ENCODE measurements around the gene RIPOR3. TPM values are rescaled to one million over a fixed set of nuclear protein-coding genes. Genes with fewer than 3 reads are reported as not detected.
"Not testable (repeated sequence)": the region's sequence is repeated elsewhere in the genome, so short reads cannot be mapped to it uniquely, and the experiment has no call there.

RIPOR3 gene
- polyA plus RNA-seq, 1 donor from 2014 or later: 3.3 TPM

DNA sequence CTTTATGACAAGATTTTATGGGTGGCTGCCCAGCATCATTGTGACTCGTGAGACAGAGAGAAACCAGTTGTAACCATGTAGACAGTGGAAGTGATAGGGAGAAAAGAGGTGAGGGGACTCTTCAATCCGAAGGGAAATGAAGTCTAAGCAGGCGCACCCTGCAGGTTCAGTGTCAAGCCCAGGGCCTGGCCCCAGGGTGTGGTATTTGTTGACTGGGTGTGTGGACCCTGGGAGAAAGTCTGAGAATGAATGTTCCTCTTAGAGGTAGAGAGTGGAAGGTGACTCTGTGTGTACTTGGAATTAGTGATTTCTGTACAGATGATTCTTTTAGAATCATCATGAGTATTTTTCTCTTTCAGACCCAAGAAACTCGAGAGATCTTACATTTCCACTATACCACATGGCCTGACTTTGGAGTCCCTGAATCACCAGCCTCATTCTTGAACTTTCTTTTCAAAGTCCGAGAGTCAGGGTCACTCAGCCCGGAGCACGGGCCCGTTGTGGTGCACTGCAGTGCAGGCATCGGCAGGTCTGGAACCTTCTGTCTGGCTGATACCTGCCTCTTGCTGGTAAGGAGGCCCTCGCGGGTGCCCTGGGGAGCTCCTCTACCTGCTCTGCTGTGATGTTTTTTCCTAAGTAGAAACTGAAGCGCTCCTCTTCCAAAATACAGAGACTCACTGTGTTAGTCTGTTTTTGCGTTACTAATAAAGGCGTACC lies 113.1 kb downstream of the RIPOR3 start:
- Mint-ChIP-seq H3K4me3 (no peak overlapping the region), H3K36me3 (peaks cover 8% of the 10 kb centered on the region), H3K4me1 (peaks cover 28 to 31% (median 30%) of the 10 kb centered on the region in 3 donors), H3K27me3 (no peaks in the 10 kb centered on the region), H3K9me3 (no peaks in the 10 kb centered on the region), H3K27ac (peak overlapping the region; percentile 22 to 87 (median 59))

DNA sequence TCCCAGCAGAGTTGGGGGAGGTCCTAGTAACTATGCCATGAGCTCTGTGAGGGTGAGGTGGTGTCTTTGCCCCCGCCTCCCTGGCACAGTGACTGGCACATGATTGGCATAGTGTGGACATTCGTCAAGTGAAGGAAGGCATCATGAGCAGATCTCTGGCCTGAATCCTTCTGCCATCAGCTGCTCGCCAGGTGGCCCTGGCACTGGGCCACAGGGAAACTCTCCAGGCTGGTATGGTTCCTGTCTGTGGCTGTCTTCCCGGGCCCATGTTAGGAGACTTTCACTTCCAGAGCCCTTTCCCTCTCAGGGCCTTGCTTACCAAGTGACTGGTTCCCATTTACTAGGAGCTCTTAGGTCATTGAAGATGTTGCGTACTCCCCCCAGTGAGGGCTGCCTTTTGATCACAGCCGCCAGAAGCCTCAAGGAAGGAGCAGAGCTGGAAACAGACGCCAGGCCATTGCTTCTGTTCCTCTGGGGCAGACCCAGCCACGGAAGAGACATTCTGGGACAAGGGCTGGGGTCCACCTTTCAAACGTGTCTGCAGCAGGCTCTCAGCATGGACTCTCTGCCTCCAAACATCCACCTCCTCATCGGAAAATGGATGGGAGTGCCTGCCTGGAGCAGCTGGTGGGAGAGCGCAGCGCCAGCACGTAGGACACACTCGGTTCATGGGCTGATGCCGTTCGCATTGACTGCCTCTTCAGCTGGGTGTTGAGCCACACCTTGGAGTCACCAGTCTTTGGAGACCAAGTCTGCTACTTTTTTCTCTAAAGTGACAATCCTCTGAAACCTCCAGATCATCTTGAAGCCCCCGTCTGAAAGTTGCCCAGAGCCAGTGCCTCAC lies 113.9 kb downstream of the RIPOR3 start:
- no peaks in the 10 kb centered on the region for H3K27me3 Mint-ChIP-seq
- H3K4me1 Mint-ChIP-seq: peaks cover 29 to 32% (median 31%) of the 10 kb centered on the region in 3 donors
- H3K36me3 Mint-ChIP-seq: peaks cover 9% of the 10 kb centered on the region
- H3K27ac Mint-ChIP-seq: peak overlapping the region; percentile 22 to 87 (median 59)
- peak overlapping the region in 1 of 4 donors; percentile 14 for H3K4me3 Mint-ChIP-seq
- no peaks in the 10 kb centered on the region for H3K9me3 Mint-ChIP-seq

DNA sequence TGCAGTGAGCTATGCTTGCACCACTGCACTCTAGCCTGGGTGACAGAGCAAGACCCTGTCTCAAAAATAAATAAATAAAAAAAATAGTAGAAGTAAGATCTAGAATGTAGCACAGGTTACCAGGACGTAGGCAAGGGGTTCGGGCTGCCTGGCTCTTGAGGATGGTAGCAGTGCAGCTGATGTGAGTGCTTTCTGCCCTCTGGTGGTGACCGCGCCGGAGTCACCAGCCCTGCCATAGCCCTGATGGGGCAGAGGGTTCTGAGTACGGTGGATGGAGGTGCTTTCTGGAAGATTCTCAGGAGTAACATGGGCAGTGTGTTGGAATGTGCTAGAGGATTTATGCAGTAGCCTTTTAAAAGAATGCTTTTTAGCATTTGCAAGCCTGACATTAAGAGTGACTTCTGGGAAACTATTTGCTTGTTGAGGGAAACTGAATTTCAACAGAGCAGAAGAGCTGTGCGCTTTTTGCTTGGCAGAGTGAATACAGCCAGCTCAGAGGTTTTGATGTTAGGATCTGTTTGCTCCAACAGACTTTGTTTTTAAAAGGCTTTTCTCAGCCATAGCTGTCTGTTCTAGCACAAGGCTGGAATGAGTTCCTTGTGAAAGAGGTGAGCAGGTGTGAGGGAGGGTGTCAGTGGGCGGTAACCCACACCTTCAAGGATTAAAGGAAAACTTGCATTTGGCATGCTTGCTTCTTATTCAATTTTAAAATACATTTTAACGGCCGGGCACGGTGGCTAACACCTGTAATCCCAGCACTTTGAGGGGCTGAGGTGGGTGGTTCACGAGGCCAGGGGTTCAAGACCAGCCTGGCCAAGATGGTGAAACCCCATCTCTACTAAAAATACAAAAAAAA lies 115.2 kb downstream of the RIPOR3 start:
- Mint-ChIP-seq H3K27me3 (no peaks in the 10 kb centered on the region), H3K27ac (peak overlapping the region in 1 of 3 donors; percentile 57), H3K4me3 (peak overlapping the region in 3 of 4 donors; percentile 3 to 52 (median 8)), H3K4me1 (peaks cover 31 to 40% (median 36%) of the 10 kb centered on the region in 3 donors), H3K9me3 (no peaks in the 10 kb centered on the region), H3K36me3 (peaks cover 6% of the 10 kb centered on the region)

DNA sequence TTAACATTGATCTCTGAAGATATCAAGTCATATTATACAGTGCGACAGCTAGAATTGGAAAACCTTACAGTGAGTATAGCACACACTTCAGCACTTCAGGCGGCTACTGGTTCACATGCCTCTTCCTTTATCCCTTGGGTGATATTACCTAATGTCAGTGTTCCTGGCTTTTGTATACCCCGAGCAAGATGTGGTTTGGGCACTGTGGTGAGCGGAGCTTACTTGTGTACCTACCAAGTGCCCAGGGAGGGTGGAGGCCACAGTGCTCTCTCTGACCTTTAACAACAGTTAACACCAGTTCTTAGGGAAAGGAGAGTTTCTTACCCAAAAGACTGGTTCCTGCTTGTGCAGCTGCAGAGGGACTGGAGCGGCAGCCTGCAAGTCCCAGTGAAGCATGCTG lies 116.8 kb downstream of the RIPOR3 start:
- Mint-ChIP-seq H3K36me3 (peaks cover 6% of the 10 kb centered on the region), H3K4me1 (peaks cover 31 to 40% (median 40%) of the 10 kb centered on the region in 3 donors)

DNA sequence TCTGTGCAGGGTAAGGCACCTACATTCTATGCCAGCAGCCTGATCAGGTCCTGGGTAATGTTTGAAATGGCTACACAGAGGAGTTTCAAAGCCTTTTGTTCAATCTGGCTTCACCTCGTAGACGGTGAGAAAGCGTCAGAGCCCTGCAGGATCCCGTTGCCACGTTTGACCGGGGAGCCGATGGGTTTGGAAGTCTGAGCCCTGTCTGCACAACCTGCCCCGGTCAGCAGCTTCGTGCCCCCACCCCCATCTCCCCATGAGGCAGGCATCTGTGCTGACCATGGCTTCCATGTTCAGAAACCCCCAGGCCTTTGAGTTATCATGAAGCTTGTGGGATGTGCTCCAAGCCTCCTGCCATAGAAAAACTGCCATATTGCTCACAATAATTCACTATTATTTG lies 117.2 kb downstream of the RIPOR3 start:
- peaks cover 36 to 45% (median 45%) of the 10 kb centered on the region in 3 donors for H3K4me1 Mint-ChIP-seq
- H3K27me3 Mint-ChIP-seq: no peaks in the 10 kb centered on the region
- no peaks in the 10 kb centered on the region for H3K9me3 Mint-ChIP-seq
- peak overlapping the region; percentile 45 to 70 (median 61) for H3K27ac Mint-ChIP-seq
- H3K36me3 Mint-ChIP-seq: peaks cover 6% of the 10 kb centered on the region
- no peak overlapping the region for H3K4me3 Mint-ChIP-seq

More for the DNA sequence above, 116.8 kb downstream of the RIPOR3 start:
- Mint-ChIP-seq H3K27me3 (no peaks in the 10 kb centered on the region), H3K4me3 (no peak overlapping the region), H3K27ac (peak overlapping the region; percentile 45 to 80 (median 70)), H3K9me3 (no peaks in the 10 kb centered on the region)

DNA sequence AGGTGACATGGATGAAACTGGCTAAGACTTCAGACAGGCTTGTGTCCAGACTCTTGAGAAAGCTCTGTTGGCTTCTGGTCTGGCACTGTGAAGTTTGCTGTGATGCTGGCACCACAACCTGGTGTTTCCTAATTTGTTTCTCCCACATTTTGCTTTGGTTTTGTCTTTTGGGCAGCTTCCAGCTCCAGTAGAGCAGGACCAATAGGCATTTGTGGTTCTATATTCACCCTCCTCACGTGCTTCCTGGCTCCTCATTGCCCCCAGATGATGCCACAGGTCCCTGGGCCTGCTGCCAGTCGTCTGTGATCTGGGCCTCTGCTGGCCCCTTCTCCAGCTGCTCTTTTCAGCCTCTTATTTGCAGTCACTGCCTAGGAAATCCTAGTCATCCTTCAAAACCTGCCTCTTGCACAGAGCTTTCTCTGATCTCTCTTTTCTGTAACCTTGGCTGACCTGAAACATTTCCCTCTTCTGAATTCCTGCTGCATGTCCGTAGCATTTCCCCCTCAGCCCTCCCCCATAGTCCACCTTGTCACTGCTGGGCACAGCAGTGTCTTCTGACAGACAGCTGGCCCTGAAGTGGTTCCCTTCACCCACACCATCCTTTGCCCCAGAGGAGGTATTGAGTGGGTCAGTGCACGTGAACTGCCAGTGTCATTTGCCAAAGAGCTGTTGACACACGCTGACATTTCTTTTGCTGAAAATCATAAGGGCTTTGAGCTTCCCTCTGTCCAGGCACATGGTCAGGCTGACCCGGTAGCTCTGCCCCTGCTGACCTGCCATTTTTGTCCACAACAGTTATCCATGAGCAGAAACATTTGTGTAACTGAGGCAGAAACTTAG lies 118.2 kb downstream of the RIPOR3 start:
- H3K4me1 Mint-ChIP-seq: peaks cover 38 to 50% (median 45%) of the 10 kb centered on the region in 3 donors
- no peaks in the 10 kb centered on the region for H3K9me3 Mint-ChIP-seq
- peak overlapping the region; percentile 67 to 93 (median 78) for H3K27ac Mint-ChIP-seq
- H3K36me3 Mint-ChIP-seq: peaks cover 6% of the 10 kb centered on the region
- no peak overlapping the region for H3K4me3 Mint-ChIP-seq
- no peaks in the 10 kb centered on the region for H3K27me3 Mint-ChIP-seq

DNA sequence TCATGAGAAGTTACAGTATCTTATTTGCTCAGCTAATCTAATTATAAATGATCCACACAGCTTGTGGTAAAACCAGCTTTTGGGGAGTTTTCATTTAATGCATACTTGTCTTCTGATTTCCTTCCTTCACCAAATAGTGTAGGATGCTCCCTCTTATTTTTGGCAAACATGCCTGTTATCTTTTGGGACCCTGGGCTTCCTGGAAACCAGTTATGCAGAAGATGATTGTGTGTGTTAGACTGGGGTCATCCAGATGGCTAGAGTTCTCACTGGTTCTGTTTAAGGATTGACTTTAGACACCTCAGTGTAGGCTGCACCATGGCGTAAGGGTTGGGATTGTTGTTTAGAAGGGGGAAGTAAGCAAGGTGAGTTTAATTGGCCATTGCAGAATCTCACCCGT lies 119.9 kb downstream of the RIPOR3 start:
- Mint-ChIP-seq H3K4me3 (peak overlapping the region in 1 of 4 donors; percentile 58), H3K9me3 (no peaks in the 10 kb centered on the region), H3K27ac (peak overlapping the region in 1 of 3 donors; percentile 51), H3K36me3 (peaks cover 8% of the 10 kb centered on the region), H3K4me1 (peaks cover 41 to 58% (median 50%) of the 10 kb centered on the region in 3 donors), H3K27me3 (no peaks in the 10 kb centered on the region)

DNA sequence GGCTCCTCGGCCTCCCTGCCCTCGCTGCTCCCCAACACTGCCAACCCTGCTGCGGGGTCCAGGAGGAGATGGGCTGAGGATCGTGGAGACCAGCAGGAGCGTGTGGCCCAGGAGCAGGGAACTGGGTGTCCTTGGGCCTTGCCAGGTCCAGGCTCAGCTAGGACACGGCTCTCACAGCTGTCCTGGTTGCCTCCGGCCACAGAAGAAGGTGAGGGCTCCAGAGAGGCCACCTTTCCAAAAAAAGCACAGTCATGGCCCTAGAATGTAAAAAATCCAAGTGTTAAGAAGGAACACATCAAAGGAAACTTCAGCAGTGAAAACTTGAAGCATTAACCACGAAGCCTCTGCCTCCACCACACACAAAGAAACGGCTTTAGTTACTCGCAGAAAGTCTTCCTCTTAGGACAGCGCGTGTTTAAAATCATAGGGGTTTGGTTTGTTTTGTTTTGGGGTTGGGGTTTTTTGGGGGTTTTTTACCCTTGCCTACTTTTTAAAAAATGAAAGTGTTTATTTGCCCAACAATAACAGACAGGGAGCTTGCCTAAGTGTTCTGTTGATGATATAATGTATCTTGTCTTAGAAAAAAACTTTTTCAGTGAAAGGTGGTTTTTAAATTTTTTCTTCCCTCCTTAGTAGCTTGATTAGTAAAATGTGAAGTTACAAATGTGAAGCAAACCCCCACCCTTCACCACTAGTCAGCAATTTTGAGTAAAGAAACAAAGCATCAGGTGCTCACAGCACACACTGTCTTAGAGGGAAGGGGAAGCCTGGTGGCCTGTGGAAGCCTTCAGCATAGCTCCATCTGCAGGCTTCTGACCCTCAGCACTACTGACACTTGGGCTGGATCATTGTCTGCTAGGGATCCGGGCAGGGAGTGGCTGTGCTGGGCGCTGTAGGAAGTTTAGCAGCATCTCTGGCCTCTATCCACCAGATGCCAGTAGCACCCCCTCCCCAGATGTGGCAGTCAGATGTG lies 121.2 kb downstream of the RIPOR3 start:
- H3K36me3 Mint-ChIP-seq: peaks cover 6% of the 10 kb centered on the region
- H3K27ac Mint-ChIP-seq: peak overlapping the region; percentile 51 to 85 (median 57)
- peaks cover 39 to 57% (median 54%) of the 10 kb centered on the region in 3 donors for H3K4me1 Mint-ChIP-seq
- peak overlapping the region in 2 of 4 donors; percentile 4 to 80 for H3K4me3 Mint-ChIP-seq
- H3K9me3 Mint-ChIP-seq: no peaks in the 10 kb centered on the region
- H3K27me3 Mint-ChIP-seq: no peaks in the 10 kb centered on the region

DNA sequence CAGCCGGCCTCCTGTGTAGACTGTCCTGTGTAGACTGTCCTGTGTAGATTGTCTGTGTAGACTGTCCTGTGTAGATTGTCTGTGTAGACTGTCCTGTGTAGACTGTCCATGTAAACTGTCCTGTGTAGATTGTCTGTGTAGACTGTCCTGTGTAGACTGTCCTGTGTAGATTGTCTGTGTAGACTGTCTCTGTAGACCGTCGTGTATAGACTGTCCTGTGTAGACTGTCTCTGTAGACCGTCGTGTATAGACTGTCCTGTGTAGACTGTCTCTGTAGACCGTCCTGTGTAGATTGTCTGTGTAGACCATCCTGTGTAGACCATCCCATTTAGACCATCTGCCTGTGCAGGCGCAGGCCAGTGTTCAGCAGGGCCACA lies 121.9 kb downstream of the RIPOR3 start:
- Mint-ChIP-seq H3K4me3 (peak overlapping the region in 1 of 4 donors; percentile 80), H3K27ac (peak overlapping the region in 2 of 3 donors; percentile 57 to 91), H3K4me1 (peaks cover 35 to 60% (median 58%) of the 10 kb centered on the region in 3 donors)
- not testable (repeated sequence) for H3K9me3 Mint-ChIP-seq, H3K27me3 Mint-ChIP-seq, H3K36me3 Mint-ChIP-seq

DNA sequence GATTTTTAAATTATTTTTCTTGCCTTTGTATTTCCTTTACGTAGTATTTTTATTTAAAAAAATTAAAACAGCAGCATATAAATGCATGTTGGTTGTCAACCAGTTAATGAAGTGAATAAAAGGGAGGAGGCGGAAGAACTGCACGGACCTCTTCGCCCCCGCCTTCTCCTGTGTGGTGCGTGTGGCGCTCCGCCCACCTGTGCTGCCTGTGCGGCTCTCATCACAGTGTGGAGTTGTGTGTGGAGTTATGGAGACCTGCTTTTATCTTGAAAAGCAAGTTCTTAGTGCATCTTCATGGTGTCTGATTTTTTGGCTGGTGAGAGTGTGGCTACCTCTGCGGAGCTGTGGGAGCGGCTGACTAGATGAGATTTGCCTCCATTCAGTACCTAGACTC lies 122.8 kb downstream of the RIPOR3 start:
- H3K4me3 Mint-ChIP-seq: no peak overlapping the region
- peaks cover 4% of the 10 kb centered on the region for H3K36me3 Mint-ChIP-seq
- peaks cover 35 to 59% (median 57%) of the 10 kb centered on the region in 3 donors for H3K4me1 Mint-ChIP-seq
- H3K9me3 Mint-ChIP-seq: no peaks in the 10 kb centered on the region
- H3K27ac Mint-ChIP-seq: peak overlapping the region; percentile 47 to 91 (median 82)
- no peaks in the 10 kb centered on the region for H3K27me3 Mint-ChIP-seq

DNA sequence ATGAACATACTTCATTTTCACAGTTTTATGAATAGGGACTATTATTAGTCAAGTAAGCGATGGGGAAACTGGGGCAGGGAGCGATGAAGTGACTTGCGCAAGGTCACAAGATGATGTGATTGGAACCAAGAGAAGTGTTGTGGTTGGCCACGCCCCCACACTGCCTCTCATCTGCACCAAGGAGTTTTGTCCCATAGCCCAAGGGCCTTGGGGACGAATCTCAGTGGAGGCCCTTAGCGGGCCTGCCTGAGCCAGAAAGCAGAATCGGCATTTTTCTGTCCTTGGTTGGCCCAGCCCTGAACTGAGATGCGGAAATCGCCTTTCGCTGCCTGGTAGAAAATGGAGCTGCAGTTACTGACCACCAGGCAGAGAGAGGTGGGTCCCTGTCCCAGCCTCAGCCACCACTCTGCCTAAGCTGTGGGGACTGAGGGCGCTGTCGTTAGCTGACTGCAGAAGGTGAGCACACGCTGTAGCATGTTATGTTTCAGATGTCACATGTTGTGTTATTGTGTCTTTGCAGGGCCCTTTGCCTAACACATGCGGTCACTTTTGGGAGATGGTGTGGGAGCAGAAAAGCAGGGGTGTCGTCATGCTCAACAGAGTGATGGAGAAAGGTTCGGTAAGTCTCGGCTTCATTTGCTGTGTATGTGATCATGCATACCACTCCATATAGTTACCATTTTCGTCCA lies 123.3 kb downstream of the RIPOR3 start:
- Mint-ChIP-seq H3K27me3 (no peaks in the 10 kb centered on the region), H3K27ac (peak overlapping the region; percentile 31 to 63 (median 47)), H3K4me1 (peaks cover 30 to 57% (median 56%) of the 10 kb centered on the region in 3 donors), H3K9me3 (no peaks in the 10 kb centered on the region), H3K36me3 (peaks cover 8% of the 10 kb centered on the region), H3K4me3 (no peak overlapping the region)

DNA sequence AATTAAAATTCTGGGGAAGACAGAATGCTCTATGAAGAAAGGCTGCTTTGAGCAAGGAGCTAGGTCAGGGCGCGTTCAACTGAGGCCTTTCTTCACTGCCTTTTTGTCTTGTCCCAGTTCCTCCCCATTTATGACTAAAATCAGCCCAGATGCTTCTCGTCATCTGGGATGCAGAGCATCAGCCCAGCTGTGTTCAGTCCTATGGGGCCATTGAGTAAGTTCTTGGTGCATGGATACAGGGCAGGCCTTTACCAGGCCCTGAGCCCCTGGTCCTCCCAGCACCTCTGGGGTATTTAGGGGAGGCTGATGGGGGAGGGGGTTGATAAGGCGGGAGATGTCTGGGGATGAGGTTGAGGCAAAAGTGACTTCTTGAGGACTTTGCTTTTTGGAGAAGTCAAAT lies 125.5 kb downstream of the RIPOR3 start:
- peak overlapping the region; percentile 57 to 80 (median 58) for H3K27ac Mint-ChIP-seq
- H3K27me3 Mint-ChIP-seq: no peaks in the 10 kb centered on the region
- H3K4me3 Mint-ChIP-seq: no peak overlapping the region
- H3K4me1 Mint-ChIP-seq: peaks cover 25 to 53% (median 51%) of the 10 kb centered on the region in 3 donors
- H3K9me3 Mint-ChIP-seq: no peaks in the 10 kb centered on the region
- H3K36me3 Mint-ChIP-seq: peaks cover 10% of the 10 kb centered on the region
